Renal cortical epithelial cell (primary cell): ENCODE data around the gene TYW1. TPM values are rescaled to one million over a fixed set of nuclear protein-coding genes. Genes with fewer than 3 reads are reported as not detected.
"Not testable (repeated sequence)": the region's sequence is repeated elsewhere in the genome, so short reads cannot be mapped to it uniquely, and the experiment has no call there.

Experiments
- DNase-seq: peaks from one replicate; pipeline ENCODE4 v3.0.0-alpha.2; 2011; ENCODE audit warnings: low read depth
- total RNA-seq: library from RNA; depleted of rRNA; stranded (reverse); fragments of >200 nt; gene quantifications from 2 replicates; pipeline ENCODE4 v1.2.3, GENCODE V29; 2014

TYW1 gene
- total RNA-seq, 1 donor from 2014 or later, result 28.2 TPM

DNA sequence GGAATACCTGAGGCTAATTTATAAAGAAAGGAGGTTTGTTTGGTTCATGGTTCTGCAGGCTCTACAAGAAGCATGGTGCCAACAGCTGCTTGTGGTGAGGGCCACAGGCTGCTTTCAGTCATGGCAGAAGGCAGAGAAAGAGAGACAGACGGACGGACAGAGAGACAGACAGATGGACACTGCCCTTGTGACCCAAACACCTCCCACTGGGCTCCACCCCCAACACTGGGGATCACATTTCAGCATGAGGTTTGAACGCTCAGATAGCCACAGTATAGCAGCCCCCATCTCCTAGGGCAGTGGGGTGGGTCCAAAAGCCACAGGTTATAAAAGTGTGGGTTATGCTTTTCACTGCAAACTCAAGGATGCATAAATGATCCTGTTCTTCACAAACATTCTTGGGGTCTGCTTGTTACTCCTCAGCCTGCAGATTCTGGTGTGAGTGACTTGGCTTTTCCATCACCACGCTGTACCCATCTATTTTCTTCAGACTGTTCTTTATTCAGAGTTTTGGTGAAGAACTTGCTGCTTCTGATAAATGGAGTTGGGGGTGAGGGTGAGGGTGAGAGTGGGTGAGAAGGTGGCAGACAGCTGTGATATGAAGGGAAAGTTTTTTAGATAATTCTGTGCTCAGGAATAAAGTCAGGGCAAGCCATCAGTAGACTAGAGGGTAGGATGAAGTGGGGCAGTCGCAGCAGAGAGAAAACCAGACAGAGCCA lies 194.5 kb downstream of the TYW1 start:
- not testable (repeated sequence) for DNase-seq

DNA sequence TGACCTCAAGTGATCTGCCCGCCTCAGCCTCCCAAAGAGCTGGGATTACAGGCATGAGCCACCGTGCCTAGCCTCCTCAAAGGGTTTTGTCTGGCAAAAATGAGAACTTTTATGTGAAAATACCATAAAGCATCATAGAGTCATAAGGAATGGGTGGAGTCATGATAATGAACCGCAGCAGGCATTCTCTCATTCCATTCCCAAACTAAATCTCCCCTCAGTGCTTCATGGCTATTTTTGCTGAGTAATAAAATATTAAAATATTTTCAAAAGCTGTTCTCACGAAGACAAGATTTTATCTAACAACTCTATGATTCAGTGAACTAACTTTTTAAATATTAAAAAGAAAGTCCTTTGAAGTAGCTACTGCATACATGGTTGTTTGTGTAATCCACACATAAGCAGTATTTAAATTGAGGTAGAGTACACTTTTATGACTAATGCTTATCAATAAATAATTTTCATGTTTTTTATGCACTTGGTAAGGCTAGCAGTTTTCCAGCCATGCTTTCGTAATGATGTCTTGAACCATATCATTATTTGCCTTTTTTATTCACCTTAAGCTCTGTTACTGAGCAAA lies 195.6 kb downstream of the TYW1 start:
- DNase-seq, result not testable (repeated sequence)

- DNase-seq, result not testable (repeated sequence)
Measured at GRCh38 chr7:67192889-67193613, 196.4 kb downstream of the TYW1 start.

DNA sequence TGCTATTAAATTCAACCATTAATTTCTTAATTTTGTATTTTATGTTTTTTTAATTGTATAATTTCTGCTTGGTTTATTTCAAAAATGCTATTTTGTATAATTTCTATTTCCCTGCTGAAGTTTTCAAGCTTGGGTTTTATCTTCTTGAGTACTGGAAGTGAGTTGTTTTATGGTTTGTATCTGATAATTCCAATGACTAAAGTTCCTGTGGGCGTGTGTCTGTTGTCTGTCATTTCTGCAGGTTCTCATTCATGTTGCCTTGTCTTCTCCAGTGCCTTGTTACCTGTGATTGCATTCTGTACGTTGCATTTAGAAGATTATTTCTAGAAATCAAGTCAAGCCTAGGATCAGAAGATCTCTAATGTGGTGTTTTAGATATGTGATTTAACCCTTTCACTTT lies 199.5 kb downstream of the TYW1 start:
- DNase-seq, result not testable (repeated sequence)

GRCh38 chr7:67198865-67199526 lies 202.4 kb downstream of the TYW1 start:
- DNase-seq, result not testable (repeated sequence)

GRCh38 chr7:67205772-67206171 lies 209.1 kb downstream of the TYW1 start:
- not testable (repeated sequence) for DNase-seq

- no peak for DNase-seq
Measured at GRCh38 chr7:67206452-67206851, 209.8 kb downstream of the TYW1 start.

DNA sequence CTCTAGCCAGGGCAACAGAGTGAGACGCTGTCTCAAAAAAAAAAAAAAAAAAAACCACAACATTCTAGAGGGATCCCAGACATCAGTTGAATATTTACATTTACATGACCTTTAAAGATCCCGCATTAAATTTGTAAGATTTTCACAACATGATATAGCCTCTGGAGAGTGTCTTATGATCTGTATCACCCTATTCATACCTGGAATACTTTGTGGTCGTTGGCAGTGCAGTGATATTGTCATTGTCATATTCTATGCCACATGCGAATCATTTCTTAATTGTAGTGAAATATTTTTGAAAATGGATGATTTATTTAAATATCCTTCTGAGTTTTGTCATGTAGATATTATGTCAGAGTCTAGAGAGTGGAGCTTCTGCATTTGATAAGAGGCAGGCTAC lies 212.0 kb downstream of the TYW1 start:
- not testable (repeated sequence) for DNase-seq

- no peak for DNase-seq
Measured at GRCh38 chr7:67209256-67209655, 212.6 kb downstream of the TYW1 start.

DNA sequence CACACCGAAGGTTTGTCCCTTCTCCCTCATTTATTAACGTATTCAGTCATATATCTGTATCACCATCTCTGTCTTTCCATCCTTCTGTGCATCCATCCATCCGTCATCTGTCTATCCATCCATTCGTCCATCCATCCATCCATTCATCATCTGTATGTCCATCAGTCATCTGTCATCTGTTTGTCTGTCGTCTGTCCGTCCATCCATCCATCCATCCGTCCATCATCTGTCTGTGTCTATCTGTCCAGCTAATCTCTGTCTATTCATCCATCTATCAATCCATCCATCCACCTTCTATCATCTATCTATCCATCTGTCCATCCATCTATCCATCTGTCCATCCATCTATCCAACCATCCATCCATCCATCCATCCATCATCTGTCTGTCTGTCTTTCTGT lies 213.9 kb downstream of the TYW1 start:
- no peak for DNase-seq

- DNase-seq, result not testable (repeated sequence)
Measured at GRCh38 chr7:67211650-67212330, 215.2 kb downstream of the TYW1 start.

DNA sequence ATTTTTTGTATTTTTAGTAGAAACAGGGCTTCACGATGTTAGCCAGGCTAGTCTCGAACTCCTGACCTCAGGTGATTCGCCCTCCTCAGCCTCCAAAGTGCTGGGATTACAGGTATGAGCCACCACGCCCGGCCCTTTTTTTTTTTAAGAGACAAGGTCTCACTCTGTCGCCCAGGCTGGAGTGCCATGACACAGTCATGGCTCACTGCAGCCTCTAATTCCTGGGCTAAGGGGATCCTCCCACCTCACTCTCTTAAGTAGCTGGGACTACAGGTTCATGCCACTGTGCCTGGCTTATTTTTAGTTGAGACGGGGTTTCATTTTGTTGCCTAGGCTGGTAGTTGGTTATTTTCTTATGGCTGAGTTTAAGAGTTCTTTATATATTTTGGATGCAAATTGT lies 216.4 kb downstream of the TYW1 start:
- not testable (repeated sequence) for DNase-seq

DNA sequence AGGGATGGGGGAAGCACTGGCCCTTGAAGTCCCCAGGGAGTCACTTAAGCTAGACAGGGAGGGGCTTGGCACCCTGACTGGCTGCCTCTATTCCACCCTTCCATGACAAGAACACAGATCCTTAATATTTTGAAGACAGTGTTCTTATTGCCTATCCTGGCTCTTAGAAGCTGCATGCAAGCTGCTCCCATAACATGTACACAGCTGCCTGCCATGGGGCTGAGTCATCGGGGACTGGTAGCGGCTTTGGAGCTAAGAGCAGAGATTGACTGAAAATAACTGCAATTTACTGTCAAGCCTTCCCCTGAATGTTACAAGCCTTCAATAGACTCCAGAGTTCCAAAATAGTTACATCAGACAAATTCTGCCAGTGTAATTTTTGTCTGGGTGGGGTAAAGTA lies 226.9 kb downstream of the TYW1 start:
- DNase-seq, result peak; percentile 16

DNA sequence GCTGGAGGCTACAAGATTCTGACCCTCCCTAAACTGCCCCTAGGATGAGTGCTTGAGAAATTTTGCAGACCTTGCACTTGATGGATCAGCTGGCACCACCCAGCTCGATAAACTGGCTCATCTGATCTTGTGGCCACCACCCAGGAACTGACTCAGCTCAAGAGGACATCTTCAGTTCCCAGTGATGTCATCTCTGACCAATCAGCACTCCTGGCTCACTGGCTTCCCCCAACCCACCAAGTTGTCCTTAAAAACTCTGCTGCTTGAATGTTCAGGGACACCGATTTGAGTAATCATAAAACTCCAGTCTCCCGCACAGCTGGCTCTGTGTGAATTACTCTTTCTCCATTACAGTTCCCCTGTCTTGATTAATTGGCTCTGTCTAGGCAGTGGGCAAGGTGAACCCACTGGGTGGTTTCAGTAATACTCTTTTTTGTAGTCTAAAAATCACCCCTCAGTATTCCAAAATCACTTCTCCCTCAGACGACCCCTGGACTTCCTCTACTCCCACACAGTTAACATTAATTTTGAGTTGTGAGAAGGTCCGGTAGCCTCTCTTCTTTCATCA lies 229.8 kb downstream of the TYW1 start:
- peak; percentile 69 for DNase-seq

- not testable (repeated sequence) for DNase-seq
Measured at GRCh38 chr7:67226967-67227366, 230.3 kb downstream of the TYW1 start.

DNA sequence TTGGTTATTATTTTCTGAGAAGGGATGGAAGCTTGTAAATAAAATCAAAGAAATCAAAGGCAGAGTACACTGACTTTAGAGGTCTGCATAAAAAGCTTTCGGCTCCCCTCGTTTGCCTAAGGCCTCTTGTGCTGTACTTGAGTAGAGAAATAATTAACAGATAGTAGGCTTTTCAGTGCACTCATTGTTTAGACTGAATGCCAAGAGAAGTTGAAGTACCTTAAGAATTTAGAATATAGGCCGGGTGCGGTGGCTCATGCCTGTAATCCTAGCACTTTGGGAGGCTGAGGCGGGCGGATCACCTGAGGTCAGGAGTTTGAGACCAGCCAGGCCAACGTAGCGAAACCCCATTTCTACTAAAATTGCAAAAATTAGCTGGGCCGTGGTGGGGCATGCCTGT lies 232.4 kb downstream of the TYW1 start:
- DNase-seq, result peak; percentile 38

GRCh38 chr7:67230029-67230428 lies 233.4 kb downstream of the TYW1 start:
- not testable (repeated sequence) for DNase-seq

- not testable (repeated sequence) for DNase-seq
Measured at GRCh38 chr7:67233506-67233905, 236.9 kb downstream of the TYW1 start.

- DNase-seq, result not testable (repeated sequence)
Measured at GRCh38 chr7:67236216-67236615, 239.6 kb downstream of the TYW1 start.

- not testable (repeated sequence) for DNase-seq
Measured at GRCh38 chr7:67242871-67243270, 246.2 kb downstream of the TYW1 start.

DNA sequence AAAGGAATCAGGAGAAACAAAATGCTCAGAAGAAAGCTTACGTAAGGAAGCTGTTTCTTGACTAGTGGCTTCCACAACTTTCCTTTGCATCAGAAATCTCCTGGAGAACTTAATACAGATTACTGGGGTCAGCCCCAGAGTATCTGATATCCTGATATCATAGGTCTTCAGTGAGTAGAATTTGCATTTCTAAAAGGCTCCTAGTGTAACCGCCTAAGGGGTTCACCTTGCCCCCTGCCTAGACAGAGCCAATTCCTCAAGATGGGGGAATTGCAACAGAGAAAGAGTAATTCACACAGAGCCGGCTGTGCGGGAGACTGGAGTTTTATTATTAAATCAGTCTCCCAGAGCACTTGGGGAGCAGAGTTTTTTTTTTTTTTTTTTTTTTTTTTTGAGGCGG lies 251.7 kb downstream of the TYW1 start:
- not testable (repeated sequence) for DNase-seq
